HS-27A (cell line): ENCODE results near the gene DYNLL2.
"Not testable (repeated sequence)": the region's sequence is repeated elsewhere in the genome, so short reads cannot be mapped to it uniquely, and the experiment has no call there.

Source experiments
- DNase-seq: peaks from one replicate; pipeline ENCODE4 v3.0.0-alpha.2; 2012; ENCODE audit warnings: low read depth, missing footprints

The DYNLL2 gene

GRCh38 chr17:58072862-58073261, 10.4 kb upstream of the DYNLL2 start:
- no peak for DNase-seq

GRCh38 chr17:58073266-58073665, 10.0 kb upstream of the DYNLL2 start:
- not testable (repeated sequence) for DNase-seq

GRCh38 chr17:58074406-58074805, 8.8 kb upstream of the DYNLL2 start:
- not testable (repeated sequence) for DNase-seq

GRCh38 chr17:58079300-58080033, 3.8 kb upstream of the DYNLL2 start:
- no peak for DNase-seq

GRCh38 chr17:58081646-58082340, 1.4 kb upstream of the DYNLL2 start:
- no peak for DNase-seq

GRCh38 chr17:58082341-58082869, 814 bp upstream of the DYNLL2 start:
- no peak for DNase-seq

GRCh38 chr17:58083491-58084316, 485 bp downstream of the DYNLL2 start:
- no peak for DNase-seq

GRCh38 chr17:58084317-58084981, 1.2 kb downstream of the DYNLL2 start:
- DNase-seq: no peak

- no peak for DNase-seq
These were observed 2.0 kb downstream of the DYNLL2 start for GRCh38 chr17:58085039-58085715.

GRCh38 chr17:58086953-58087352, 3.7 kb downstream of the DYNLL2 start:
- DNase-seq: no peak

GRCh38 chr17:58088624-58089023, 5.4 kb downstream of the DYNLL2 start:
- no peak for DNase-seq

- no peak for DNase-seq
These were observed 5.9 kb downstream of the DYNLL2 start for GRCh38 chr17:58089111-58089510.

GRCh38 chr17:58091024-58091567, 7.9 kb downstream of the DYNLL2 start:
- DNase-seq: no peak

- no peak for DNase-seq
These were observed 9.0 kb downstream of the DYNLL2 start for GRCh38 chr17:58092101-58092796.

GRCh38 chr17:58092797-58093385, 9.7 kb downstream of the DYNLL2 start:
- DNase-seq: no peak

- no peak for DNase-seq
These were observed 10.9 kb downstream of the DYNLL2 start for GRCh38 chr17:58094118-58094517.

- DNase-seq: no peak
These were observed 13.7 kb downstream of the DYNLL2 start for GRCh38 chr17:58096892-58097291.

GRCh38 chr17:58097384-58098088, 14.3 kb downstream of the DYNLL2 start:
- DNase-seq: no peak

- DNase-seq: no peak
These were observed 17.3 kb downstream of the DYNLL2 start for GRCh38 chr17:58100506-58100905.
